Suprapubic skin (tissue), 4 donors: ENCODE results near the gene SLC66A2. TPM values are rescaled to one million over a fixed set of nuclear protein-coding genes. Genes with fewer than 3 reads are reported as not detected.

Source experiments
- DNase-seq, 2 donors: peaks; one replicate each; pipeline ENCODE4 v3.0.0-alpha.2; 2019; ENCODE audit warnings: low spot score in 2 of 2
- H3K27ac ChIP-seq: fragments of 200-600 bp; sonication (generic); one replicate; pipeline ENCODE4 v1.5.1; 2019
- H3K27me3 ChIP-seq: fragments of 200-600 bp; sonication (generic); one replicate; pipeline ENCODE4 v1.5.1; 2019
- H3K36me3 ChIP-seq: fragments of 200-600 bp; sonication (generic); one replicate; pipeline ENCODE4 v1.5.1; 2019
- H3K4me1 ChIP-seq: fragments of 200-600 bp; sonication (generic); one replicate; pipeline ENCODE4 v1.5.1; 2019
- H3K4me3 ChIP-seq: fragments of 200-600 bp; sonication (generic); one replicate; pipeline ENCODE4 v1.5.1; 2019; ENCODE audit warnings: mild to moderate bottlenecking
- H3K9me3 ChIP-seq: fragments of 200-600 bp; sonication (generic); one replicate; pipeline ENCODE4 v1.5.1; 2019
- EP300 ChIP-seq: sonication (generic); formaldehyde crosslinking; IDR thresholded peaks from one replicate; pipeline ENCODE4 v1.6.1; 2017; ENCODE audit warnings: antibody characterized with exemption
- POLR2A ChIP-seq, 2 donors: fragments of 450-650 bp; IDR thresholded peaks; one replicate each; pipeline ENCODE4 v1.6.1; 2017; ENCODE audit warnings: antibody characterized with exemption in 2 of 2, mild to moderate bottlenecking in 2 of 2, moderate library complexity in 2 of 2
- POLR2AphosphoS5 ChIP-seq, 3 donors: sonication (generic); formaldehyde crosslinking; IDR thresholded peaks; one replicate each; pipeline ENCODE4 v1.6.1; 2017; ENCODE audit warnings: antibody characterized with exemption in 3 of 3
- WGBS: methylation state at CpG from one replicate; pipeline ENCODE4 v1.1.5; 2018; 5-methylcytosine and 5-hydroxymethylcytosine counted together
- total RNA-seq, 4 donors: library from RNA; depleted of rRNA; stranded (reverse); fragments of >200 nt; gene quantifications; one replicate each; pipeline ENCODE4 v1.1.0, GENCODE V29; 2016
- TF ChIP-seq, protein P1 (sequence below), 2 donors: fragments of 200-600 bp in 1 of 2; fragments of 450-650 bp in 1 of 2; sonication (generic) in 1 of 2; IDR thresholded peaks; one replicate each; pipeline ENCODE4 v1.5.1; 2016 to 2019; ENCODE audit warnings: antibody characterized with exemption in 2 of 2, mild to moderate bottlenecking in 1 of 2, moderate library complexity in 1 of 2

The SLC66A2 gene
- total RNA-seq, 4 donors from 2014 or later, result 53.4 to 84.7 (median 79.3) TPM

DNA sequence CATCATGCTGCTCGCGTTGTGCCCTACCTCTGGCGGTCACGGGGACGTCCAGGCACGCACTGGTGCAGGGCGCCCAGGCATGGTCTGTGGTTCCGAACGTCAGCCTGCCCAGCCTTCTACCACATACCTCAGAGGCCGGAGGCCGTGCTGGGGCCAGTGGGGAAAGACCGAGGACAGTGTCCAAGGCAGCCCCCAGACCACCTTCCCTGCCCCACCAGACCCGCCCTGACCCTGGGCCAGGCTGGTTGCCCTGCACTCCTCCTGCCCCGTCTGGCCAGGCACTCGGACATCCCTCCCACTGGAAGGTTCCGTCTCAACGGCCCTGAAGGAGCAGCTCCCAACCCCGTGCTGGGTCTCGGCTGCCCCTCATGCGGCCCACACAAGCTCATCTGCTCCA is 32.8 kb downstream of the SLC66A2 start:
- Histone ChIP-seq H3K9me3 (no peaks in the 10 kb centered on the region), H3K4me3 (no peak overlapping the region), H3K27me3 (no peaks in the 10 kb centered on the region), H3K36me3 (peaks cover 62% of the 10 kb centered on the region), H3K4me1 (no peaks in the 10 kb centered on the region), H3K27ac (no peak overlapping the region)
- DNase-seq, result peak; percentile 49 to 77
- TF ChIP-seq POLR2A (IDR thresholded peaks at IDR 0.05) (no peak), POLR2AphosphoS5 (IDR thresholded peaks at IDR 0.05) (no peak), EP300 (no peak)
- TF ChIP-seq, protein P1, sequence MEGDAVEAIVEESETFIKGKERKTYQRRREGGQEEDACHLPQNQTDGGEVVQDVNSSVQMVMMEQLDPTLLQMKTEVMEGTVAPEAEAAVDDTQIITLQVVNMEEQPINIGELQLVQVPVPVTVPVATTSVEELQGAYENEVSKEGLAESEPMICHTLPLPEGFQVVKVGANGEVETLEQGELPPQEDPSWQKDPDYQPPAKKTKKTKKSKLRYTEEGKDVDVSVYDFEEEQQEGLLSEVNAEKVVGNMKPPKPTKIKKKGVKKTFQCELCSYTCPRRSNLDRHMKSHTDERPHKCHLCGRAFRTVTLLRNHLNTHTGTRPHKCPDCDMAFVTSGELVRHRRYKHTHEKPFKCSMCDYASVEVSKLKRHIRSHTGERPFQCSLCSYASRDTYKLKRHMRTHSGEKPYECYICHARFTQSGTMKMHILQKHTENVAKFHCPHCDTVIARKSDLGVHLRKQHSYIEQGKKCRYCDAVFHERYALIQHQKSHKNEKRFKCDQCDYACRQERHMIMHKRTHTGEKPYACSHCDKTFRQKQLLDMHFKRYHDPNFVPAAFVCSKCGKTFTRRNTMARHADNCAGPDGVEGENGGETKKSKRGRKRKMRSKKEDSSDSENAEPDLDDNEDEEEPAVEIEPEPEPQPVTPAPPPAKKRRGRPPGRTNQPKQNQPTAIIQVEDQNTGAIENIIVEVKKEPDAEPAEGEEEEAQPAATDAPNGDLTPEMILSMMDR (IDR thresholded peaks at IDR 0.05), result no peak
- 91% methylated on average over 10 of the region's 20 CpGs for WGBS

DNA sequence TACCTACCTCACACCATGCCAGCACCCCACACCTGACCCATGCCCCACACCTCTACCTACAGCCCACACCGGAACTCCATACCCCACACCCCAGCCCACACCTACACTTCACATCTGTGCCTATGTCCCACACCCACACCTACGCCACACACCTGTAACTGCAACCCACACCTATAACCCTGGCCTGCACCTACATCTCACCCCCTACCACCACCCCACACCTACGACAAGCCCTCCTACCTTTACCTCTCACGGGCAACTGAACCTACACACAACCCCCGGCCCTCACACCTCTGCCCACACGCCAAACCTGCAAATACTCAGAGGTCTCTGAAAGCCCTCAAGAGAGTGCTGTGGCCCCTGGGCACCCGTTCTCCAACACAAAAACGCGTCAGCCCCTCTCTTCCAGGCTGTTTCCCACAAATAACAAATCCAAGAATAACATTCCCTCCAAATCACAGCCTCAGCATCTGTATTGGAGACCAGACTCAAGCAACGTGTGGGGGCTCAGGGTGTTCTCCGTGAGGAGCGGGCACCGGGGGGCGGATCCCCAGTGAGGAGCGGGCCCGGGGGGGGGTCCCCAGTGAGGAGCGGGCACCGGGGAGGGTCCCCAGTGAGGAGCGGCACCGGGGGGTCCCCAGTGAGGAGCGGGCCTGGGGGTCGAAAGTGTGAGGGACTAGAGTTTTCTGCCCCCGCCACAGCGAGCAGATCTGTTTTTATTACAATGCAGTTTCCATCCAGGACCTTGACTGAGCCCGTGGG is 33.4 kb downstream of the SLC66A2 start:
- Histone ChIP-seq H3K36me3 (peaks cover 57% of the 10 kb centered on the region), H3K27me3 (no peaks in the 10 kb centered on the region), H3K9me3 (no peaks in the 10 kb centered on the region), H3K4me3 (no peak overlapping the region), H3K27ac (no peak overlapping the region), H3K4me1 (peaks cover under 1% of the 10 kb centered on the region)
- 98% methylated on average over 25 of the region's 25 CpGs for WGBS
- TF ChIP-seq, protein P1 (IDR thresholded peaks at IDR 0.05), result no peak
- TF ChIP-seq EP300 (no peak), POLR2A (IDR thresholded peaks at IDR 0.05) (no peak), POLR2AphosphoS5 (IDR thresholded peaks at IDR 0.05) (no peak)
- DNase-seq, result peak in 1 of 2 donors; percentile 47

DNA sequence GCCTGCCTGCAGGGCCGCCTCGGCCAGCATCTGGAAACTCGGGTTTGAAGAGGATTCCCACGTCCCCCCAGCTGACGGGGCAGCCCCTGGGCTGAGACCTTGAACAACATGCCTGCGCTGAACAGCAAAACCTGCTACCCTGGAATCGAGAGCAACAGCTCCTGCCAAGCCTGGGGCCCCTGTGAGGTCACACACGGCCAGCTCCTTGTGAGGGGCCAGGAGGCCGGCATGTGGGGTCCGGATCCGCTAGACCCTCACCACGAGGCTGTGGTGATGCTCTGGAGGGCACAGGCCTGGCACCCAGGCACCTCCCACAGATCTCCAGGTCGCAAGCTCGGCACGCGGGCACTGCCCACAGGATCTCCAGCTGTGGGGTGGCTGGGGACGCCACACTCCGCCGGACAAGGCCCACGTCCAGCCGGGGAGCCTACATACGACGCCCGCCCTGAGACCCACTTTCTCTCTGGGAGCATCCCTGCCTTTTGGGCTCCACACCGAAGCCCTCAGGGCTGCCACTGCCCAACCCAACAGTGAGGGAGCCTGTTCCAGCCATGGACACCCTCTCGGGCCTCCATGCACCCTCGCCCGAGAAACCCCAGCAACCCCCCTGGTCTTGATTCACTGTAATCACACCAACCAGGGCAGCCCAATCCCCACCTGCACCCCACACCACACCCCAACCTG is 34.1 kb downstream of the SLC66A2 start:
- H3K27ac ChIP-seq, result no peak overlapping the region
- TF ChIP-seq, protein P1 (IDR thresholded peaks at IDR 0.05), result no peak
- TF ChIP-seq POLR2A (IDR thresholded peaks at IDR 0.05) (no peak), EP300 (no peak), POLR2AphosphoS5 (IDR thresholded peaks at IDR 0.05) (no peak)
- peak; percentile 51 to 69 for DNase-seq
- H3K9me3 ChIP-seq, result no peaks in the 10 kb centered on the region
- peaks cover 57% of the 10 kb centered on the region for H3K36me3 ChIP-seq
- WGBS, result 96% methylated on average over 17 of the region's 28 CpGs
- peaks cover 4% of the 10 kb centered on the region for H3K4me1 ChIP-seq
- H3K4me3 ChIP-seq, result no peak overlapping the region
- H3K27me3 ChIP-seq, result no peaks in the 10 kb centered on the region

DNA sequence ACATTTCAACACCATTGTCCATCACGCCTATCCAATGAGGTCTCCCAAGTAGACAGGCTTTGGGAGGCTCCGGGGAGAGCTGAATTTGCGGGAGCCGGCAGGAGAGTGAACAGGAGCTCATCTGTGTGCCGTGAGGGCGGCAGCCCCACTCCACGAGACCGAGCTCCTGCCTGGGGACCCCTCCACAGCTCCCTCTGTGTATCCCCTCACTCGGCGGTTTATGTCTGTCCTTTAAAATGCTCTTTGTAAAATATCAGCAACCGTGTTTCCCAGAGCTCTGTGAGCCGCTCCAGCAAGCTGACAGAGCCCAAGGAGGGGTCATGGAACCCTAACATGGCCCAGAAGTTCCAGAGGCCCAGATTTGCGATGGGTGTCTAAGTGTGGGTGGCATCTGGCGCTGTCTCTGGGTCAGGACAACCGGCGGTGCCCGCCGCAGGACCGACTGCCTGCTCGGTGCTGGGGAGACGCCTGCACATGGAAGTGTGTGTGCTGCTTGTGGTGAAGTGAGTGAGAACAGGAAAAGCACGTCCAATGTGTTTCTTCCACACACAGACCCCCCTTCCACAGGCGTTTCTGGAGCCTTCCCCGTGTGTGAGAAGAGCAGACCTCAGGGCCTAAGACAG is 34.8 kb downstream of the SLC66A2 start:
- no peak overlapping the region for H3K27ac ChIP-seq
- WGBS, result 98% methylated on average over 24 of the region's 24 CpGs
- no peaks in the 10 kb centered on the region for H3K9me3 ChIP-seq
- peaks cover 8% of the 10 kb centered on the region for H3K4me1 ChIP-seq
- no peak overlapping the region for H3K4me3 ChIP-seq
- no peaks in the 10 kb centered on the region for H3K27me3 ChIP-seq
- TF ChIP-seq EP300, result no peak
- TF ChIP-seq, protein P1 (IDR thresholded peaks at IDR 0.05), result no peak
- TF ChIP-seq POLR2A (IDR thresholded peaks at IDR 0.05), result no peak
- TF ChIP-seq POLR2AphosphoS5 (IDR thresholded peaks at IDR 0.05), result no peak
- peaks cover 57% of the 10 kb centered on the region for H3K36me3 ChIP-seq
- peak; percentile 49 to 65 for DNase-seq

DNA sequence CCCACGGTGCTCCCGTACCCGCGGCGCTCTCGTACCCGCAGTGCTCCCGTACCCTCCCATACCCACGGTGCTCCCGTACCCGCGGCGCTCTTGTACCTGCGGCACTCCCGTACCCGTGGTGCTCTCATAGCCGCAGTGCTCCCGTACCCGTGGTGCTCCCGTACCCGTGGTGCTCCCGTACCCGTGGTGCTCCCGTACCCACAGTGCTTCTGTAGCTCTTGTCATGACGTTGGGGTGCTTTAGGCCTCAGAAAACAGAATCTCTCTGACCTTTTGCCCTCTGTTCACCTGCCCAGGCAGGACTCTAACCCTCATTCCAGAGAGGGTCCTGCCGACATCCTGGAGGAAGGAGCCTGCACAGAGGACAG is 35.3 kb downstream of the SLC66A2 start:
- Histone ChIP-seq H3K27me3 (no peaks in the 10 kb centered on the region), H3K27ac (no peak overlapping the region), H3K4me1 (peaks cover 13% of the 10 kb centered on the region), H3K9me3 (no peaks in the 10 kb centered on the region), H3K36me3 (peaks cover 60% of the 10 kb centered on the region), H3K4me3 (no peak overlapping the region)
- 70% methylated on average over 26 of the region's 26 CpGs for WGBS
- TF ChIP-seq EP300 (no peak), POLR2AphosphoS5 (IDR thresholded peaks at IDR 0.05) (no peak)
- TF ChIP-seq, protein P1 (IDR thresholded peaks at IDR 0.05), result no peak
- no peak for DNase-seq
